Activated naive CD8-positive, alpha-beta T cell treated with anti-CD3 and anti-CD28 coated beads for 36 hours (primary cell): ENCODE results near the gene RIMBP2. TPM values are rescaled to one million over a fixed set of nuclear protein-coding genes. Genes with fewer than 3 reads are reported as not detected.
"Not testable (repeated sequence)": the region's sequence is repeated elsewhere in the genome, so short reads cannot be mapped to it uniquely, and the experiment has no call there.

Experiments used
- DNase-seq: peaks from one replicate; pipeline ENCODE4 v3.0.0; 2021
- H3K27ac Mint-ChIP-seq: one replicate; pipeline ENCODE4 v1.8.0; 2022; ENCODE audit warnings: mild to moderate bottlenecking, moderate library complexity, mixed read lengths
- H3K27me3 Mint-ChIP-seq: one replicate; pipeline ENCODE4 v1.8.0; 2022; ENCODE audit warnings: mild to moderate bottlenecking, mixed read lengths
- H3K36me3 Mint-ChIP-seq: one replicate; pipeline ENCODE4 v1.8.0; 2021; ENCODE audit warnings: mild to moderate bottlenecking, mixed read lengths
- H3K4me1 Mint-ChIP-seq: one replicate; pipeline ENCODE4 v1.8.0; 2021; ENCODE audit warnings: mixed read lengths
- H3K4me3 Mint-ChIP-seq: one replicate; pipeline ENCODE4 v1.8.0; 2022; ENCODE audit warnings: mild to moderate bottlenecking, moderate library complexity, mixed read lengths
- H3K9me3 Mint-ChIP-seq: one replicate; pipeline ENCODE4 v1.8.0; 2022; ENCODE audit warnings: mixed read lengths
- total RNA-seq, 2 experiments: library from RNA; stranded (reverse); gene quantifications; one replicate each; pipeline ENCODE4 v1.2.3, GENCODE V29; 2021

The RIMBP2 gene
- total RNA-seq, 2 experiments from 2014 or later: not detected

DNA sequence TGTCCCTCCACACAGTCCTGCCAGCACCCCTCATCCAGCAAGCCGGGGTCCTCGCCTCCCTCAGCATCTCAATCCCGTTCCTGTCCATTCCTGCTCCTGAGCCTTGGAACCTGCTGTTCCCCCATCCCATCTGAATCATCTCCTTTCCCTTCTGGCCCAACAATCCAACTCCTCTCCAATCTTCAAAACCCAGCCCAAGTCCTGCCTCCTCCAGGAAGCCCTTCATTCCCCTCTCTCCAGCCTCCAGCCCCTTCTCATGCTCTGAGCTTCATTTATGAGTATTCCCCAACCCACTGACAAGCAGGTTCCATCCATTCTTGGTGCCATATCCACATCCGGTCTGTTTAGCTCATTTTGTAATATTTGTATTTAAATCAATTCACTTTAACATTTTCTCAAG is 128.1 kb downstream of the RIMBP2 start:
- Mint-ChIP-seq H3K27me3 (peaks cover 15% of the 10 kb centered on the region), H3K36me3 (no peaks in the 10 kb centered on the region), H3K4me1 (no peaks in the 10 kb centered on the region), H3K9me3 (no peaks in the 10 kb centered on the region), H3K4me3 (no peak overlapping the region), H3K27ac (no peak overlapping the region)
- no peak for DNase-seq

DNA sequence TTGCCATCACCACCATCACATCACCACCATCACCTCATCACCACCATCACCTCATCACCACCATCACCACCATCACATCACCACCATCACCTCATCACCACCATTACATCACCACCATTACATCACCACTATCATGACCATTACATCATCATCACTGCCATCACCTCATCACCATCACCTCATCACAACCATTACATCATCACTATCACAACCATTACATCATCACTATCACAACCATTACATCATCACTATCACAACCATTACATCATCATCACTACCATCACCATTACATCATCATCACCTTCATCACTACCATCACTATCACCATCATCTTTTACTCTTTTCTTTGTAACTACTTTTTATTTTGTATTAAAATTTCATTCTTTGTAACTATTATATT is 131.6 kb downstream of the RIMBP2 start:
- not testable (repeated sequence) for H3K4me3 Mint-ChIP-seq, H3K27ac Mint-ChIP-seq
- H3K27me3 Mint-ChIP-seq: peaks cover 19% of the 10 kb centered on the region

DNA sequence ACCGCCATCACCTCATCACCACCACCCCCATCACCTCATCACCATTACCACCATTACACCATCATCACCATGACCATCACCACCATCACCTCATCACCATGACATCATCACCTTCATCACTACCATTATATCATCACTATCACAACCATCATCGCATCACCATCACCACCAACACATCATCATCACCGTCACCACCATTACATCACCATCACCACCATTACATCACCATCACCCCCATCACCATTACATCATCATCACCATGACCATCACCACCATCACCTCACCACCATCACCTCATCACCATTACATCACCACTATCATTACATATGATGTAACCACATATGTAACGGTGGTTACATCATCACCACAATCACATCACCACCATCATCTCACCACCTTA is 132.3 kb downstream of the RIMBP2 start:
- H3K4me1 Mint-ChIP-seq: no peaks in the 10 kb centered on the region
- no peak overlapping the region for H3K4me3 Mint-ChIP-seq
- no peak for DNase-seq
- no peaks in the 10 kb centered on the region for H3K36me3 Mint-ChIP-seq
- H3K9me3 Mint-ChIP-seq: no peaks in the 10 kb centered on the region
- H3K27ac Mint-ChIP-seq: no peak overlapping the region
- H3K27me3 Mint-ChIP-seq: peaks cover 19% of the 10 kb centered on the region

More for the DNA sequence above, 131.6 kb downstream of the RIMBP2 start:
- DNase-seq, H3K9me3 Mint-ChIP-seq, H3K36me3 Mint-ChIP-seq, H3K4me1 Mint-ChIP-seq: not testable (repeated sequence)

DNA sequence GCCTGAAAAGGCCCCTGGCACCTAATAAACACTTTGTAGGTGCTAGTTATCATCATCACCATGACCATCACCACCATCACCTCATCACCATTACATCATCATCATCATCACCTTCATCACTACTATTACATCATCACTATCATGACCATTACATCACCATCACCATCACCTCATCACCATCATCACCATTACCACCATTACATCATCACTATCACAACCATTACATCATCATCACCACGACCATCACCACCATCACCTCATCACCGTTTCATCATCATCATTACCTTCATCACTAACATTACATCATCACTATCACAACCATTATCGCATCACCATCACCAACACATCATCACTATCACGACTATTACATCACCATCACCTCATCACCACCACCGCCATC is 132.8 kb downstream of the RIMBP2 start:
- H3K4me3 Mint-ChIP-seq: no peak overlapping the region
- DNase-seq: no peak
- H3K27ac Mint-ChIP-seq: no peak overlapping the region
- H3K4me1 Mint-ChIP-seq: no peaks in the 10 kb centered on the region
- H3K9me3 Mint-ChIP-seq: no peaks in the 10 kb centered on the region
- peaks cover 17% of the 10 kb centered on the region for H3K27me3 Mint-ChIP-seq
- no peaks in the 10 kb centered on the region for H3K36me3 Mint-ChIP-seq

DNA sequence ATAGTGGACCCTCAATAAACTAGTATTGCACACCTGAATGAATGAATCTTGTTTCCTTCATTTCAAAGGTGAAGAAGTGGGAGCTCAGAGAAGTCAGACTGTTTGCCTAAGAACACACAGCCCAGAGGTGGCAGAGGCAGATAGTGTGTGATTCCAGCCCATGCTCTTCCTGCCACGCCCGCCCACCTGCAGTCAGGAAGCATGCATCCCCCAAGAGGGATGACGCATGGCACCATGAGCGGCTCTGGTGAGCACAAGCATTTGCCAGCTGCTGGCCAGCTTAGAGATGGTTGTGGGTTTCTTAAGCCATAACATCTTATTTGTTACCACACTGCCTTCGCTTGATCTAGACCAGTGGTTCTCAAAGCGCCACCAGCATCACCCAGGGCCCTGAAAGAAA is 133.8 kb downstream of the RIMBP2 start:
- no peak for DNase-seq
- Mint-ChIP-seq H3K4me3 (no peak overlapping the region), H3K4me1 (no peaks in the 10 kb centered on the region), H3K27ac (no peak overlapping the region), H3K27me3 (peaks cover 11% of the 10 kb centered on the region), H3K36me3 (no peaks in the 10 kb centered on the region), H3K9me3 (no peaks in the 10 kb centered on the region)

DNA sequence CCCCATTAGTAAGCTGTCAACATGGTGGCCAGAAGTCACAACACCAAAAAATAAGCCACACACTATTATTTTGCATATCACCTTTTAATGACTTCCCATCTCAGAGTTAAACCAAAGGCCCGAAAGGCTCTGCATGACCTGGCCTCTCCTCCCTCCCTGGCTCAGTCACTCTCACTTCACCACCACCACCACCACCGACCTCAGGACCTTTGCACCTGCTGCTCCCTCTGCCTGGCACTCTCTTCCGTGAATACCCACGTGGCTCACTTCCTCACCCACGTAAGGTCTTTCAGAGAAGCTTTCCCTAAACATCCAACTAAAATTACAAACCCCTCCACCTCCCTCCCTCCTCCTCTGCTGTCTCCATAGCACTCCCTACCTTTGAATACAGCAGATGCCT is 134.3 kb downstream of the RIMBP2 start:
- peaks cover 11% of the 10 kb centered on the region for H3K27me3 Mint-ChIP-seq
- no peak for DNase-seq
- no peak overlapping the region for H3K4me3 Mint-ChIP-seq
- no peaks in the 10 kb centered on the region for H3K36me3 Mint-ChIP-seq
- no peaks in the 10 kb centered on the region for H3K4me1 Mint-ChIP-seq
- no peaks in the 10 kb centered on the region for H3K9me3 Mint-ChIP-seq
- H3K27ac Mint-ChIP-seq: no peak overlapping the region

DNA sequence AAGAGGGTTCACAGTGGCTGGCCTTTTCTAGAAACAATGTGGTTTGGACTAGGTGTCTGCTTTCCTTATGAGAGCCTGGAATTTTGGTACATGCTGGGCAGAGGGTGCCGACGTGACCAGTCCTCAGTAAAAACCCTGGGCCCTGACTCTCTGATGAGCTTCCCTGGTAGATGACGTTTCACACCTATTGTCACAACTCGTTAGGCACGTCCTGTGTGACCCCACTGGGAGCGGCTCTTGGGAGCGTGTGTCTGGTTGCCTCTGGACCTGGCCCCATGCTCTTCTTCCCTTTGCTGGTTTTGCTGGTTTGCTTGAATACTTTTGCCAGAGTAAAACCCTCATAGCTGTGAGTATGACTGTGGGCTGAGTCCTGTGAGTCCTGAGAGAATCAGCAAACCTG is 136.9 kb downstream of the RIMBP2 start:
- H3K36me3 Mint-ChIP-seq: no peaks in the 10 kb centered on the region

DNA sequence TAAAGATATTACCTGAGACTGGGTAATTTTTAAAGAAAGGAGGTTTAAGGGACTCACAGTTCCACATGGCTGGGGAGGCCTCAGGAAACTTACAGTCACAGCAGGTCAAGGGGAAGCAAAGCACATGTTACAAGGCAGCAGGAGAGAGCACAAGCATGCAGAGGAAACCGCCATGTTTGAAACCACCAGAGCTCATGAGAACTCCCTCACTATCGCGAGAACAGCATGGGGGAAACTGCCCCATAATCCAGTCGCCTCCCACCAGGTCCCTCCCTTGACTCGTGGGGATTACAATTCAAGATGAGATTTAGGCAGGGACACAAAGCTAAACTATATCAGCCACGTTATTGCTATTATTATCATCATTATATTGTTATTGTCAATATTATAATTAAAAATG is 138.7 kb downstream of the RIMBP2 start:
- H3K4me3 Mint-ChIP-seq: no peak overlapping the region
- H3K27ac Mint-ChIP-seq: no peak overlapping the region
- H3K27me3 Mint-ChIP-seq: peaks cover 4% of the 10 kb centered on the region
- no peaks in the 10 kb centered on the region for H3K4me1 Mint-ChIP-seq
- DNase-seq: no peak
- no peaks in the 10 kb centered on the region for H3K36me3 Mint-ChIP-seq
- no peaks in the 10 kb centered on the region for H3K9me3 Mint-ChIP-seq

More for the DNA sequence above, 136.9 kb downstream of the RIMBP2 start:
- no peak for DNase-seq
- Mint-ChIP-seq H3K4me1 (no peaks in the 10 kb centered on the region), H3K9me3 (no peaks in the 10 kb centered on the region), H3K27me3 (peaks cover 4% of the 10 kb centered on the region), H3K27ac (no peak overlapping the region), H3K4me3 (no peak overlapping the region)

DNA sequence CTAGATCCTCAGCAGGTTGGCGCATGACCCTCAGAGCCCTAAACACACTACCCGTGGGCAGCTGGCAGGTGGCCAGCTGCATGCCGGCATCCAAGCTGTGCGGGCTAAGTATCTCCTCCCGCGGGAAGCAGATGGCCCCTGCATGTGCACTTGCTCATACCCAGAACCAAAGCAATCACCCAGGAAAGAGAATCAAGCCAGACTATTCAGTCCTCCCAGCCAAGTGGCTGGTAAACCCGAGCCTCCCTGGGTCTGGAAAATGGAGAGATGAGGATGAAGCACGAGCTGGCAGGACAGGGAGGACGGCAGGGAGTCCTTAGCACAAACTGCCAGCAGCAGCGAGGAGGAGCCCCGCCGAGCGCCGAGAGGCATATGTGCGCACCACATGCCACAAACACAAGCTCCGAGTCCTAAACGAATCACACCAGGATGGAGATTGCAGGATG is 139.7 kb downstream of the RIMBP2 start:
- no peak for DNase-seq
- Mint-ChIP-seq H3K27me3 (peaks cover 4% of the 10 kb centered on the region), H3K9me3 (no peaks in the 10 kb centered on the region), H3K4me3 (no peak overlapping the region), H3K4me1 (no peaks in the 10 kb centered on the region), H3K36me3 (no peaks in the 10 kb centered on the region), H3K27ac (no peak overlapping the region)

DNA sequence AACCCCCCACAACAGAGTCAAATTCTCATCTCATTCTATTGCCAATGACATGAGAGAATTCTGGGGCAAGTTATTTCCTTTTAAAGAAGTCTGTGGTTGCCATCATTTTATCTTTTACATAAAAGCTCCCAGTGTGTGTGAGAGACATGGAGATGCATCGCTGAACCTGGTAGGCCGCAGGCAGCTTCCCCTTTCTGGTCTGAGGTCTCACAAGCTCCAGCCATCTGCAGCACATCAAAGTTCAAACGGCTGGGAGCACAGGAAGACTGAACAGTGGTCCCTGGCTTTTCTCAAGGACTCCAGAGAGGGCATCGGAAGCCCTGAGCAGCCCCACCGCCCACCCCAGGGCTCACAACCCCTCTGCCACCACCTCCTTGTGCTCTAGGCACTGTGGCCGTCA is 141.7 kb downstream of the RIMBP2 start:
- no peak for DNase-seq
- Mint-ChIP-seq H3K4me1 (no peaks in the 10 kb centered on the region), H3K4me3 (no peak overlapping the region), H3K9me3 (no peaks in the 10 kb centered on the region), H3K27ac (no peak overlapping the region), H3K36me3 (no peaks in the 10 kb centered on the region), H3K27me3 (no peaks in the 10 kb centered on the region)

DNA sequence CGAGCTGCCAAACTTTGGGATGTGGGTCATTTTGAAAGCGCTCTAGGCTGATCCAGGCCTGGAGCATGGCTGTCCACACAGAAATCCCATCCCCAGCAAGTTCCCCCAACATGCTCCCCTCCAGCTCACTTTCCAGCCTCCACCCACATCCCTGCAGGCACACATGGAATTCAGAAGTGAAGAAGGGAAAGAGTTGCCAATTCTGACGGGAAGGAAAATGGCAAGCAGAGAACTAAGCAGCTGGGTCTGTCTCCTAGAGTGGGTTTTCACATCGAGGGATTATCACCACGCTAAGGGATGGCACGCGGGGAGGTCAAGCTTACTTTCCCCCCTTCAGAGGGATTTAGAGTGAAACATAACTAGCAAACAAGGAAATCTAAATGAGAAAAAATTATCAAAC is 142.3 kb downstream of the RIMBP2 start:
- no peaks in the 10 kb centered on the region for H3K27me3 Mint-ChIP-seq
- no peaks in the 10 kb centered on the region for H3K9me3 Mint-ChIP-seq
- H3K4me1 Mint-ChIP-seq: no peaks in the 10 kb centered on the region
- no peak for DNase-seq
- no peak overlapping the region for H3K27ac Mint-ChIP-seq
- no peaks in the 10 kb centered on the region for H3K36me3 Mint-ChIP-seq
- no peak overlapping the region for H3K4me3 Mint-ChIP-seq

DNA sequence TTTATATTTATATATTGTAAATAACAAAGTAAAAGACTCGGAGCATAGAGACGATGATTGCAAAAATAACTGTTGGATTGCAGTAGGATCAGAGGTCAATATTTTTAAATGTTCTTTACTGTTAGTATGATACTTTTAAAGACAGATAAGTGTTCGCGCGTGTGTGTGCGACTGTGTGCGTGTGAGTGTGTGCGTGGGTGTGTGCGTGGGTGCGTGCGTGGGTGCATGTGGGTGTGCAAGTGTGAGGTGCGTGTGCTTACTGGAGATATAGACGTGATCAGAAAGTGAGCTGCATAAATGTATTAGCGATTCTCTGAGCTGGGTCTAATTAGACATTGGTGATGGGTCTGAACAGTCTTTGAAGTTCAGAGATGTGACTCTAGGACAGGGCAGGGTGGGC is 142.9 kb downstream of the RIMBP2 start:
- Mint-ChIP-seq H3K27me3 (no peaks in the 10 kb centered on the region), H3K27ac (no peak overlapping the region), H3K4me3 (no peak overlapping the region), H3K4me1 (no peaks in the 10 kb centered on the region), H3K36me3 (no peaks in the 10 kb centered on the region), H3K9me3 (no peaks in the 10 kb centered on the region)
- no peak for DNase-seq

DNA sequence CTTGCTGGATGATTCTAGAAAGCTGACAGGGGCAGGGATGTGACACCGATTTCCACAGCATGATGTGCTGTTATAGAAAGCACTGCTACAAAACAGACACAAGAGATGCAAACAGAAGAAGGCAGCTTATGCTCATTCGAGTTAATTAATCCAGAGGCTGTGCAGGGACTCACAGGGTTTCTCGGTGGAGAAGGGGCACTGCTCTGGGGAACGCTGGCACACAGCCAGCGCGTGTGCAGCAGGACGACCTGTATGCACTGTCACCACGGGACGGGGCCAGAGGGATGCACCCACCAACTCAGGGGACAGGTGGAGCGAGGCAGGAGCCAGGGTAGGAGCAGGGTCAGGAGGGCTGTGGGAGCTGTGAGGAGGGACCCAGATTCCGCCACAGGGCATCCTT is 143.5 kb downstream of the RIMBP2 start:
- no peaks in the 10 kb centered on the region for H3K36me3 Mint-ChIP-seq
- no peaks in the 10 kb centered on the region for H3K9me3 Mint-ChIP-seq
- no peaks in the 10 kb centered on the region for H3K27me3 Mint-ChIP-seq
- no peak for DNase-seq
- no peaks in the 10 kb centered on the region for H3K4me1 Mint-ChIP-seq
- H3K27ac Mint-ChIP-seq: no peak overlapping the region
- no peak overlapping the region for H3K4me3 Mint-ChIP-seq

DNA sequence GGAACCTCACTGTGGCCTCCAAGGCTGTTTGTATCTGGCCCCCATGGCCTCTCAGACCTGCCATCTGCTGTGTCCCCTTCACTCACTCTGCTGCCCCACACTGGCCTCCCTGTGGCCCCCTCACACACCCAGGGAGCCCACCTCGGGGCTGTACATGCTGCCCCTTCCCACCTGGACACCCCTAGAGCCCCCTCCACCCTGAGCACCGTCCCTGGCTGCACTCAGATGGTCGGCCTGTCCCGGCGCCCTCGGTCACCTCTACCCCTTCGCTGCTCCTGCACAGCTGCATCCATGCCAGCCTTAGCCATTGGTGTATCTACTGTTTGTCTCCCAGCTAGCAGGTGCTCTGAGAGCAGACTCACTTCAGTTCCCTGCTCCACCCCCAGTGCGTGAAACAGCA is 144.4 kb downstream of the RIMBP2 start:
- Mint-ChIP-seq H3K27ac (no peak overlapping the region), H3K4me1 (no peaks in the 10 kb centered on the region), H3K36me3 (no peaks in the 10 kb centered on the region)

DNA sequence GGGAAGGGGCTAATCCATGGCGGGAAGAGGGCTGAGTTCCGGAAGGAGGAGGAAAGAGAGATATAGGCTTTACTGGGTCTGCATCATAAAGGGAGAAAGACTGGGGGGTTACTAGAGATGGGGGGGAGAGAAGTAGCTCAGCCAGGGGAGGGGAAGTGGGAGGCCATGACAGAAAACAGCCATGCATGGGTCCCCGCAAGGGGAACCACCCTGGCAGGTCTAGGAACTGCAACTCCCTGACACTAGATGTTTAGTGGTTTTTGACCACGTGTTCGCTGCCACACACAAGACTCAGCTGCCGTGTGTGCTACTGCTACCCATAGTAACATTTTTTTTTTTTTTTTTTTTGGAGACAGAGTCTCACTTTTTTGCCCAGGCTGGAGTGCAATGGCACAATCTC is 145.0 kb downstream of the RIMBP2 start:
- H3K9me3 Mint-ChIP-seq: peaks cover 3% of the 10 kb centered on the region
- no peak for DNase-seq
- no peaks in the 10 kb centered on the region for H3K27me3 Mint-ChIP-seq
- H3K27ac Mint-ChIP-seq: no peak overlapping the region
- no peak overlapping the region for H3K4me3 Mint-ChIP-seq
- no peaks in the 10 kb centered on the region for H3K4me1 Mint-ChIP-seq
- no peaks in the 10 kb centered on the region for H3K36me3 Mint-ChIP-seq

More for the DNA sequence above, 144.4 kb downstream of the RIMBP2 start:
- Mint-ChIP-seq H3K4me3 (no peak overlapping the region), H3K9me3 (peaks cover 2% of the 10 kb centered on the region), H3K27me3 (no peaks in the 10 kb centered on the region)
- DNase-seq: no peak

DNA sequence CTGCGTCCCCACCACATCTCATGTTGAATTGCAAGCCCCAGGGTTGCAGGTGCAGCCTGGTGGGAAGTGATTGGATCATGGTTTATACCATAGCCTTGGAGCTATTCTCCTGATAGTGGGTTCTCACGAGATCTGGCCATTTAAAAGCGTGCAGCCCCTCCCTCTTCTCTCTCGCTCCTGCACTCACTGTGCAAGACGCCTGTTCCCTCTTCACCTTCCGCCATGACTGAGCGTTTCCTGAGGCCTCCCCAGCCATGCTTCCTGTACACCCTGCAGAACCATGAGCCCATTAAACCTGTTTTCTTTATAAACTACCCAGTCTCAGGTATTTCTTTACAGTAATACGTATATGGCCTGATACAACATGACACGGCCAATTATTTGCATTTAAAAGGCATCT is 146.6 kb downstream of the RIMBP2 start:
- Mint-ChIP-seq H3K9me3 (peaks cover 6% of the 10 kb centered on the region), H3K4me3 (no peak overlapping the region), H3K27me3 (no peaks in the 10 kb centered on the region), H3K4me1 (no peaks in the 10 kb centered on the region), H3K27ac (no peak overlapping the region), H3K36me3 (no peaks in the 10 kb centered on the region)
- DNase-seq: no peak

DNA sequence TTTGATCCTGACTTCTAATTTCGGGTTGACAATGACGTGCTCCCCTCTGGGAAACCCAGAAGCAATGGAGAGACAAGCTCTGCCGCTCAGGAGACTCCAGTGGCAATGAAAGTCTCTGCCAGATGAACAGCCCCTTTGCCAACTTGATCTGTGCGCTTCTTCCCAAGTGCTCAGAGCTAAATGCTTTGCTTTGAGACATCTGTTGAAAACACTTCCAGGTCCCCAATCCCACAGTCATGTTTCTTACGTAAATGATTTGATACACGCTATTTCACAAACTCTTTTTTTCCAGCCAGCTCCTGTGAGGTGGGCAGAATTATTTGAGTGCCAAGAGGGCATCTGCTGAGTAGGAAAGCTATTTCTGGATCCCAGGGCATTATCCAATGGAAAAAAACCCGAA is 147.6 kb downstream of the RIMBP2 start:
- Mint-ChIP-seq H3K27me3 (no peaks in the 10 kb centered on the region), H3K27ac (no peak overlapping the region), H3K4me1 (no peaks in the 10 kb centered on the region), H3K36me3 (no peaks in the 10 kb centered on the region), H3K9me3 (peaks cover 6% of the 10 kb centered on the region), H3K4me3 (no peak overlapping the region)
- no peak for DNase-seq
